GM18505 (cell line): ENCODE results near the gene P3H3.

Experiments
- ATAC-seq: cut with Tn5 transposase; IDR thresholded peaks from one replicate; pipeline ENCODE4 v1.9.1; 2021; ENCODE audit not compliant: unreplicated experiment
- POLR2A ChIP-seq: IDR thresholded peaks from 4 replicates; pipeline ENCODE4 v1.6.1; 2011; ENCODE audit warnings: borderline replicate concordance; ENCODE audit not compliant: insufficient read depth, insufficient read length; ENCODE audit errors: extremely low read depth

P3H3 gene

GRCh38 chr12:6817662-6818157 is 10.5 kb upstream of the P3H3 start:
- no peak for ATAC-seq
- TF ChIP-seq POLR2A = no peak

- ATAC-seq = no peak
- TF ChIP-seq POLR2A = no peak
Observed at GRCh38 chr12:6818222-6818621, 10.0 kb upstream of the P3H3 start.

GRCh38 chr12:6818645-6819044 is 9.6 kb upstream of the P3H3 start:
- no peak for TF ChIP-seq POLR2A
- ATAC-seq = no peak

GRCh38 chr12:6819106-6820030 is 8.8 kb upstream of the P3H3 start:
- ATAC-seq = no peak
- TF ChIP-seq POLR2A = no peak

- ATAC-seq = no peak
Observed at GRCh38 chr12:6820166-6820565, 8.0 kb upstream of the P3H3 start.

GRCh38 chr12:6821591-6822425 is 6.4 kb upstream of the P3H3 start, which contains the start of gene GPR162:
GPR162 (plus strand) TSS chr12:6821821; CDS start chr12:6823899, 2,078 bp downstream.
- TF ChIP-seq POLR2A = no peak
- ATAC-seq = no peak

More at GRCh38 chr12:6820166-6820565, 8.0 kb upstream of the P3H3 start:
- no peak for TF ChIP-seq POLR2A

GRCh38 chr12:6822426-6823135 is 5.6 kb upstream of the P3H3 start:
- ATAC-seq = no peak
- TF ChIP-seq POLR2A = no peak

- no peak for TF ChIP-seq POLR2A
- ATAC-seq = no peak
Observed at GRCh38 chr12:6823182-6824084, 4.8 kb upstream of the P3H3 start.

- ATAC-seq = no peak
- TF ChIP-seq POLR2A = no peak
Observed at GRCh38 chr12:6824085-6824775, 4.0 kb upstream of the P3H3 start.

GRCh38 chr12:6824901-6825381 is 3.3 kb upstream of the P3H3 start:
- no peak for ATAC-seq
- no peak for TF ChIP-seq POLR2A

GRCh38 chr12:6825398-6826124 is 2.6 kb upstream of the P3H3 start:
- TF ChIP-seq POLR2A = no peak
- ATAC-seq = no peak
